Amniotic stem cell (primary cell): ENCODE measurements around the gene SYT1.

ENCODE experiments used
- DNase-seq: peaks from one replicate; lab custom pipeline; 2025; lab: John Stamatoyannopoulos, UW

Gene SYT1

GRCh38 chr12:79223761-79224160 lies 359.2 kb downstream of the SYT1 start:
- no peak for DNase-seq

DNA sequence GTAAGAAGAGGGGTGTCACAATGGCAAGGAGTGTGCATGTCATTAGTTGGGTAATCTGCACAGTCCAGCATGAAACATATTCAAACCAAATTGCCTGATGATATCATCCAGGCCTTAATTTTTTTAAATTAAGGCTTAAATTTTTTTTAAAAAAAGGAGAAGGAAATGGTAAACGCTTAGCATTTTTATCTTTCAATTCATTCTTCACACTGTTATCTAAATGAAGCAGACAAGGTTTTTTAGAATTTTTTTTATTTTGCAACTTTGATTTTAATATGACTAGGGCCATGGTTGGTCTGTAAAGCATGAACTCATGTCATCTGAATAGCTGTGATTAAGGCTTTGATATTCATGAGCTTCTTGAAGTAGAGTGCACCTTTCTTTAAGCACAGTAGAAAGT lies 362.5 kb downstream of the SYT1 start:
- no peak for DNase-seq

GRCh38 chr12:79227646-79228045 lies 363.1 kb downstream of the SYT1 start:
- DNase-seq: no peak

DNA sequence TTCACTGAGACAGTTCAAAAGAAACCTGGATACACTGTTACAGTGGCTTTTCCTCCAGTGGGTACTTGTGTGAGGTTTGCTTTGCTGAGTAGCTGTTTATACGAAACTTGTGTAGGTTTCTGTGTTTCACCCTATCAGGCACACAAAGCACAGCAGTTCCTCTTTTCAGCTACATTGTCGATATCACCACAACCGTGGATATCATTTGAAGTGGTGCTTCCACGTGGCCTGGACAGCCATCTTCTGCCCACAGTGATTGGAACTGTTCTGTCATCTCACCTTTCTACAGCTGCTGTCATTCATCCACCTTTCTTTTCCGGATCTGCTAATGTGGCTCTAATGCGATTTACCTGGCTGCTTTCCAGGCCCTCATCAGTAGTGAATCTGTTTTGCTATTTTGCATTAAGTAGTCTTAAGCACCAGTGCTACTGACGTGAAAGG lies 368.8 kb downstream of the SYT1 start:
- no peak for DNase-seq

GRCh38 chr12:79236920-79237319 lies 372.3 kb downstream of the SYT1 start:
- no peak for DNase-seq

- DNase-seq: no peak
These were observed 373.7 kb downstream of the SYT1 start for GRCh38 chr12:79238246-79238645.

GRCh38 chr12:79247494-79247893 lies 382.9 kb downstream of the SYT1 start:
- DNase-seq: no peak

DNA sequence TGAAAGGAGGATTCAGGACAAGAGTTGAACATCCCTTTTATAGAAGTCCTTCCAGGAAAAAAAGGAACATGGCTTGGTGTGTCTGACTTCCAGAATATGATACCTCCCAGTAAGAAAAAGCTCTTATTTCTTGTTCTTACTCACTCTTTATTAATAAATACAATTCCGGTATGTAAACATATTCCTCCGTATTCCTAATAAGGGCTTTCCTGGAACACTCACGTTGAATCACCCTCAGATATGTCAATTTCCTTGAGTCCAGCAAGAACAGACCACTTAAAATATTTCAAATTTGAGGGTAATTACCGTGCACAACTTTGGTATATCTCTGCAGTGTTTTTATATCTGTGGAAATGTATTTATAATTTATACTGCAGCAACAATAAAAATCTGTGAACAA lies 385.6 kb downstream of the SYT1 start:
- no peak for DNase-seq

GRCh38 chr12:79250960-79251755 lies 386.6 kb downstream of the SYT1 start:
- no peak for DNase-seq

DNA sequence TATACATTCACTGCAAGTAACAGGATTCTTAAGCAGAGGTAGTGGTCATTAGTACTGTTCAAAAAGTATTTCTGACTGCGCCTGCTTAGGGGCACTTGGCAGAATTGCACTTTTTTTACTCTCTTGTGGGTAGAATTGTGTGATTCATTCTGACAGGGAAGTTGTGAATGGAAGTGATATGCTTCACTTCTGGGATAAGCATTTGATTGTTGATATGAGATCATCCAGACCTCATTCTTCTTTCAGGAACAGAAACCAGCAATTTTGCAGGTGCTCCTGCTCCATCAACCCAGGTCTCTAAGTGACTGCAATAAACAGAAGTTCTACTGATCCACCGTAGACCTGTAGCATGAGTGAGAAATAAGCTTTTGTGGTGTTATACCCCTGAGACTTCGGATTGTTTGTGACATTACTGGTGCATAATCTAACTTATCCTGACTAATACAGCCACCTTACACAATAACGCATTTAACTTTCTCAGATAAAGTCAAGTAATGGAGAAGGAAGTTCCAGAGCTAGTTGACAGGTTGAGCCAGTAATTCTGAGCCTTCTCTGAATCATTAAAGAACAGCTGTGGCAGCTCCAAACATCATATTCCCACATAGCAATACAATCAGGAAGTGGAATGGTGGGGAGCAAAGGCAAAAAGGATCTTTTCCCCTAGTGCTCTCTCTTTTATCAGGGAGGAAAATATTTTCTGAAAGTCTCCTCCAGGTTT lies 387.9 kb downstream of the SYT1 start:
- no peak for DNase-seq

GRCh38 chr12:79255288-79255687 lies 390.7 kb downstream of the SYT1 start:
- DNase-seq: no peak

DNA sequence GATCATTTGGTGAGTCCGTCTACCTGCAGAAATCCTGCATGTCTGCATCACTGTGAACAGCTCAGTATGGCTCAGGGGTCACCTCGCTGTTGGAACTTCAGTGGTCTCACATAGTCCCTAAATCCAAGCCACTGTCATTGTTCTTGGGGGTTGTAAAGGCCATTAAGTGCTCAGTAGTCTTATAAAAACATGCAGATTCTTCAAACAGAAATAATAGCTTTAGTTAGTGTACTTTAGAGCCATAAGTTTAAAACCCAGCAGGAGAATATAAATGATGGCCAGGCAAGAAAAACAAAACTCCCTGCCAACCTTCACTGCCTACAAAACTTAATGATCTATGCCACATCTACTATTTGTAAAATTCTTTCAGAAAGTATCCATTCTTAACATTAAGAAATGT lies 396.3 kb downstream of the SYT1 start:
- no peak for DNase-seq

DNA sequence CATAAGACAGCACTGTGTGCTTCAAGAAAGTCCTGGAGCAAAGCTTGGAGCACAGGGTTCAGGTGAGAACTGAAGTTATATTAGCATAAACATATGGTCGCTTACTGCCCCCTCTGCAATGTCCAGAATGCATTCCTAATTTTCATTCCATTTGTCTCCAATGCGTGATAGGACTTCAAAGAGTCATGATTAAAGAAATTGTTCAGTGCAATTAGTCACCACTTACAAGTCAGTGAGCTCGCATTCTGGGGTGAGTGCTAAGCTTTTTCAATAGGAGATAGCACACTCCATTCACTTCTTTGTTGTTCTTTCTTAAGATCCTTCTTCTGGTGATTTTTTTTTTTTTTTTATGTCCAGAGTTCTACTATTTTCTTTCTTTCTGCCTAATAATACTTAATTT lies 398.4 kb downstream of the SYT1 start:
- DNase-seq: no peak

GRCh38 chr12:79266343-79267144 lies 402.0 kb downstream of the SYT1 start:
- no peak for DNase-seq

GRCh38 chr12:79267580-79267979 lies 403.0 kb downstream of the SYT1 start:
- DNase-seq: no peak

GRCh38 chr12:79274501-79275064 lies 410.0 kb downstream of the SYT1 start:
- DNase-seq: no peak

- DNase-seq: no peak
These were observed 411.1 kb downstream of the SYT1 start for GRCh38 chr12:79275631-79276030.

DNA sequence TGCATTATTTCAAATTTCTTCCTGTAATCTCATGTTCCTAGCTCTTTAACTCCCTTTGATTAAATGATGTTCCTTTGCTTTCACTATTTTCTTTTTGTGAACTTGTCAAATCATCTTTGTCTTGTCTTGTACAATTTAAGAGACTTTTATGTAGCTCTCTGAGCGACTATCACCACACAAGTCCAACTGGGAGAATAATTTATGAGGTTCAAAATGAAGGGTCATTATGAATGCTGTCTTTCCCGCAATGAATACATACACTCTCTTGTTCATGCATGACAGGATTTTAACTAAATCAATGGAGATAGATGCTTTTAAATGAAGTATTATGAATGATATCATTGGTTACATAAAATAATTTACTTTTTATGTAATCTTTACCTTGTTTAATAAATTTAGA lies 418.8 kb downstream of the SYT1 start:
- no peak for DNase-seq

GRCh38 chr12:79288911-79289310 lies 424.3 kb downstream of the SYT1 start:
- DNase-seq: no peak

DNA sequence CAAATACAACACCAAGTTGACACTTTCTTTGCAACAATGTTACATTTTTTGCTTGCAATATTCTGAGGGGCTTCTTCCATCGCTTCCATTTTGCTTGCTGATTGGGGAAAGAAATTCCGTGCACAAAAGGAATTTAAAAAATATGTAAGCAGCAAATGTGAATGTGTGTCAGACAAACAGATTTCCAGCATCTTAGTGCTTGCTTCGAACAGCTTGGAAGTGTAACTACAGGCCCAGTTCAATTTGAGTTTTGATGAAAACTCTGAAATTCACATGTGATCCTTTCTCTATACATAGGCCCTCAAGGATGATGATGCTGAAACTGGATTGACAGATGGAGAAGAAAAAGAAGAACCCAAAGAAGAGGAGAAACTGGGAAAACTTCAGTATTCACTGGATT lies 427.1 kb downstream of the SYT1 start:
- DNase-seq: no peak

GRCh38 chr12:79294590-79294989 lies 430.0 kb downstream of the SYT1 start:
- DNase-seq: no peak

DNA sequence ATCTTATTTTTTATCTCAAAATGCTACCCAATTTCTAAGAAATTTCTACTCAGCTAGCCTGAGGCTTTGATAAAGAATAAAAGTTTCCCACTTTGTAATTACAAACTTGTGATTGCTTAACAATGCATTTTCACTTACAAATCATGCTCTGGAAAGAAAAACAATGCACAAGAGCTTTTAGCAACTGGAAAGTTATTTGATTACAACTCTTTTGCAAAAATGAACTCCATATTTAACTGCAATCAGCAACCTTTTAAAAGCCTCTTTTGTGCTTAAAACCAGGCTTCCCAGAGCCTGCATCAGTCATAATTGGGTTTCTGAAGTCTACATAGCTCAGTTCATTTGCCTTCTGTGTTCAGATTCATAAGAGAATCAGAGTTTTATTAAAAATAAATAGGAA lies 431.0 kb downstream of the SYT1 start:
- DNase-seq: no peak
